IPS-NIHi7 (cell line): ENCODE data around the gene TMEM72.

Source experiments
- DNase-seq: peaks from one replicate; pipeline ENCODE4 v3.0.0; 2012; ENCODE audit warnings: mixed read lengths; ENCODE audit errors: extremely low spot score

Gene TMEM72

DNA sequence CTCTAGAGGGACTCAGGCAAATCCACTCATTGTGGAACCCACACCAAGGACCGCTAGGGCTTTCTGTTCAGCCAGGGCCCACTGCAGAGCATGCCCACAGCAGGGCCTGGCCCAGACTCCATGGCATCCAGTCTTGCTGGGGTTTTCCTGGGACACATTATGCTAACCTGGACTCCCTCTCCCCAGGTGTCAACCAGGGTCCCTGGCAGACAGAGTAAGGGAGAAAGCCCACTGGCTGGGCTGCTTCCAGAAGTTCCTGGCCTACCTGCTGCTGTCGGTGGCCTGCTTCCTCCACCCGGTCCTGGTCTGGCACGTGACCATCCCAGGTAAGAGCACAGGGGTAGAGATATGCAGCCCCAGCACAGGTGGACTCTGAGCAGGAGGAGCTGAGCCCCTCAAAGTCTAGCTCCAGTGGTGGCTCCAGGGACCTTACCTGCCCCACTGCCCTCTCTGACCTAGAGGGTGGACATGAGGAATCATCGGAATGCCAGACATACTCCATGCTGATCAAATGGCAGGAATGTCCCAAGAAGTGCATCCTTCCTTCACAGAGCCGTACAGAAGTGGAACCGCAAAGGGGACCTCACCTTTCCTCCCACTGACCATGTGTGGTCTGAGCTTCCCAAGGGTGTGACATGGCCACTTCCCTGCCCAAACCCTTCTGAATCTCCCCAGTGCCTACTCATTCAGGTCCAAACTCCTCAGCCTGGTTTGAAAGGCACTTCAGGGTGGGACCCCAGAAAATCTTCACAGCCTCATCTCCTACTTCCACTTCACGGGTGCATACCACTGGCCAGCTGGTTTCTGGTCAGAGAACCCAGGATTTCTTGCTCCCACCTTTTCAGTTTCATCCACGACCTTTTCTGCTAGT is 22.5 kb downstream of the TMEM72 start:
- DNase-seq, result no peak

DNA sequence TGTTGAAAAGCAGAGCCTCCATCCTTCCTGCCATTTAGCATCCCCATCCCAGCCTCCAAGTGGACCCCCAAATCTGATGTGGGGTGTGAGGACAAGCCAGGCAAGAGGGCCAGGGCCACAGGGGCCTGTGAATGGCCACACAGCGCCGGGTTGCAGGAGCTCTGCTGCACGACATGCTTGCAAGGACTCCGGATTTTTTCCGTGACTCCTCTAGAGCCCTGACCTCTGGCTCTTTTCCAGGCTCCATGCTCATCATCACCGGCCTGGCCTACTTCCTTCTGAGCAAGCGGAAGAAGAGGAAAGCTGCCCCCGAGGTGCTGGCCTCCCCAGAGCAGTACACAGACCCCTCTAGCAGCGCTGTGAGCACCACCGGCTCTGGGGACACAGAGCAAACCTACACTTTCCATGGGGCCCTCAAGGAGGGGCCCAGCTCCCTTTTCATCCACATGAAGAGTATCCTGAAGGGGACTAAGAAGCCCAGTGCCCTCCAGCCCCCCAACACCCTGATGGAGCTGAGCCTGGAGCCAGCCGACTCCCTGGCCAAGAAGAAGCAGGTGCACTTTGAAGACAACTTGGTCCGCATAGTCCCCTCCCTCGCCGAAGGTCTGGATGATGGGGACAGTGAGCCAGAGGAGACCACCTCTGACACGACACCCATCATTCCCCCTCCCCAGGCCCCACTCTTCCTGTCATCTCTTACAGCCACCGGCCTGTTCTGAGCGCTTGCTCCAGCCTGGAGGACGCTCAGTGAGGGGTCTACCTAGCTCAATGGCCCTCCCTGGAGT is 23.5 kb downstream of the TMEM72 start:
- no peak for DNase-seq

DNA sequence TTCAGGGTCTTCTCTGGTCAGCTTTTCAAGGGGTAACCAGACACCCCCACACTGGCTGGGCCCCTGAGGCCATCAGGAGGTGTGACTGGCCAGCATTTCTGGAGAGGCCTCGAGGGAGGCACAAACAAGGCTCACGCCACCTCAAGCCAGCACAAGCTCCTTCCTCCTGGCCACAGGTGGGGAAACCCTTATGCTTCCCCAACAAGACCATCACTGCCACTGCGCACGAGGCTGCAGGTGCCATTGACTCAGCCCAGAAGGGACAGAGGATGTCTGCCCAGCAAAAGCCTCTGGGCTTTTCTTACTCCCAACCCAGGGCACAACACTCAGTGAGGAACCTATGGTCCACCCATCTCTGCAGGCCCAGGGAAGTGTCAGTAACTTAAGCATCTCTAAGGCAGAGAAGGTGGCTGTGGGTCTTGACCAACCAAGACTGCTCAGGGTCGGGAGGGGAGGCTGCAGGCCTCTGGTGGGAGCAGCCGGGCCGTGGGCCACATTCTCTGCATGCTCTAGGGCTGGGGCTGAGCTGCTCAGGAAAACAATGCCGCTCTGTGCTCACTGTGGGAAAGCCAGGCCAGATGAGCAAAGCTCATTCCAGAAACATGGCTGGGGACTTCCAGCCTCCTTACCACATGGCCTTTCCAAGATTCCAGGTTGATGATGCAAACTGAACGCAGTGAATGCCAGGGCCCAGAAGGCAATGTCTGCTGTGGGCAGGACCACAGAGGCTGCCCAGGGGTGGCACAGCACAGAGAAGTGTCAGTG is 24.2 kb downstream of the TMEM72 start:
- DNase-seq, result no peak

- no peak for DNase-seq
Measured at GRCh38 chr10:44935966-44936295, 24.8 kb downstream of the TMEM72 start.

DNA sequence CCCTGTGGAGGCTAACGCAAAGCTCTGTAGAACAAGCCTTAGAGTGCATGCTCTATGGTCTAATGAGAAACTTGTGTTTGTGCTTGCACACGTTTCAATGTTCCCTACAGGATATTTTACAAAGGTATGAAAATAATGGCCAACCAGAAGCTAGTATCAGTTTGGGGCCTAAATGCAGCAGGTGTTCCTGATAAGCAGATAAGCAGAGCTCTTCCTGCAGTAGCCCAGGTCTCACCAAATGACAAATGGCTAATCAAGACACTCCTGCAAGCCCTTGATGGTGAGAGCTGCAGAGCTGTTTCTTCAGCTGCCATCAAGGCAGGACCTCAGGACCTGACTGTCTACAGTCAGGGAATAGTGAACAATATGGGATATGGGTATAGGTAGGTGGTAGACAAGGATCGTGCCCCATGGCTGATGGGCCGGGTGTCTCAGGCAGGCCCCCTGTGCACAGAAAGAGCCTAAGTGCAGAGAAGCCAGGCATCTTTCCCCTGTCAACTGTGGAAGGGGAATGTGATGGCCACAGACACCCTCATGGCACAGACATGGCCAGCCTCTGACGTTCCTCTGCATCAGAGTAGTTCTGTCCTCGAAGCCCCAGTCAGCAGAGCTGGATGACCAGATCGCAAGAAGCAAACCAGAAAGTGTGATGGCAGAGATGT is 25.3 kb downstream of the TMEM72 start:
- no peak for DNase-seq

- no peak for DNase-seq
Measured at GRCh38 chr10:44937196-44938005, 26.3 kb downstream of the TMEM72 start.

- no peak for DNase-seq
Measured at GRCh38 chr10:44938956-44939355, 27.8 kb downstream of the TMEM72 start.

GRCh38 chr10:44939691-44940401 is 28.7 kb downstream of the TMEM72 start:
- no peak for DNase-seq

DNA sequence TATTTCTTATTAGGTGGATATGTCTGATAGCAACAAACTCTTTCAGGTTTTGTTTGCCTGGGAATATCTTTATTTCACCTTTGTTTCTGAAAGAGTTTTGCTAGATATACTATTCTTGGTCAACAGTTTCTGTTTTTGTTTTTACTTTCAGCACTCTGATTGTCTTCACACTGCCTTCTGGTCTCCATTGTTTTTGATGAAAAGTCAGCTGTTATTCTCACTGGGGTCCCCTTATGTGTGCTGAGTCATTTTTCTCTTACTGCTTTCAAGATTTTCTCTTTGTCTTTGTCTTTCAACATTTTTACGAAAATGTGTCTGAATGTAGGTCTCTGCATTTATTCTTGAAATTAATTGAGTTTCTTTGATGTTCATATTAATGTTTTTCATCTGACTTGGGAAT is 33.2 kb downstream of the TMEM72 start:
- no peak for DNase-seq

DNA sequence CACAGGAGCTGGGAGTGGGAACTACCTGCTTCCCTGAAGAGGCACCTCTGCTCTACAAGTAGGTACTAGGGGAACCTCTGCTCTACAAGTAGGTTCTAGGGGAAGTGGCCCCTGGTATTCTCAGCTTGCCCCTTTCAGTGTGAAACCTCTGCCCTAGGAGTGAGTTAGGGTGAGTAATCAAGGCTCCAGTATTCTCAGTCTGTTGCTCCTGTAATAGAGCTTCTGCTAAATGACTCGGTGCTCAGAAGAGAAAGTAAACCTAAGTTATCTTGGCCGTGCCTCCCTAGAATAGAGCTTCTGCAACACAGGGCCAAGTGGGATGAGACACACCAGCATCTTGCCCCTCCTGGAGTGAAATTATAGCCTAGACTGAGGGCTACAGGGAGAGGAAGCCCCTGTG is 35.1 kb downstream of the TMEM72 start:
- no peak for DNase-seq

GRCh38 chr10:44947371-44948152 is 36.4 kb downstream of the TMEM72 start:
- DNase-seq, result no peak

DNA sequence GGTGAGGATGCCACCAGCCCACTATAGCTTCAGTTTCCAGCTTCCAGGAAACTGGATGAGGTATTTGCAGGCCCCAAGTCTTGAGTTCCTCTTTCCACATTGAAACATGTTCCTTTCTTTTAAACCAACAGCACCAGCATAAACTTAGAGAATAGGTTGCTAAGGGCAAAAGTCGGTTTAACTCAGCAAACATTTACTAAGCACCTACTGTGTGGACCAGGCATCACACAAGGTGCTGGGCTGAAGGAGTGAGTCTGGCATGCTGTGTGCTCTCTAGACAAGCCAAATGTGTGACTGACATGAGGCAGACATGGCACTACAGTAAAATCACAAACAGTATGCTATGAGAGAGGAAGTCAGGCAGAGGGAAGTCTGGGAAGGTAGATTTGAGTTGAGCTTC is 37.5 kb downstream of the TMEM72 start:
- DNase-seq, result no peak

GRCh38 chr10:44949127-44949802 is 38.1 kb downstream of the TMEM72 start:
- no peak for DNase-seq

DNA sequence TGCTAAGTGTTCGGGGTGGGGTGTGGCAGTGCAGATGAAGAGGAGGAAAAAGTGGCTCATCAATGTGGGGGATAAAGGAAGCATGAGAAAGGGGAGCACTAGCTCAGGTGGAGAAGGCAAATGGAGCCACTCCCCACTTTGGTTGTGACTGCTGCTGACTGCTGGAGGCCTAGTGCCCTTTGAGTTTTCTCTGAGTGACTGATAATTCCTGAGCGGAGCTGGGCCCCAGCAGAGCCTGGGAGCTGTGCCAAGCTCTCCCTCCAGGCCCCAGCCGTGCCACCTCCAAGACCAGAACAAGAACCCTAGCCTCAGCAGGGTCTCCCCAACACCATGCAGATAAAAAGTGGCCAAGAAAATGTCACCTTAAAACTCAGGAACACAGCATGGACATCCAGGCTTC is 38.8 kb downstream of the TMEM72 start:
- DNase-seq, result no peak

GRCh38 chr10:44950326-44951225 is 39.4 kb downstream of the TMEM72 start:
- no peak for DNase-seq

GRCh38 chr10:44951576-44952226 is 40.6 kb downstream of the TMEM72 start:
- no peak for DNase-seq

GRCh38 chr10:44952779-44953231 is 41.7 kb downstream of the TMEM72 start:
- peak; percentile 31 for DNase-seq
